Measurements from ENCODE around the gene LRRTM2.
"Not testable (repeated sequence)": the region's sequence is repeated elsewhere in the genome, so short reads cannot be mapped to it uniquely, and the experiment has no call there.

LRRTM2 gene

DNA sequence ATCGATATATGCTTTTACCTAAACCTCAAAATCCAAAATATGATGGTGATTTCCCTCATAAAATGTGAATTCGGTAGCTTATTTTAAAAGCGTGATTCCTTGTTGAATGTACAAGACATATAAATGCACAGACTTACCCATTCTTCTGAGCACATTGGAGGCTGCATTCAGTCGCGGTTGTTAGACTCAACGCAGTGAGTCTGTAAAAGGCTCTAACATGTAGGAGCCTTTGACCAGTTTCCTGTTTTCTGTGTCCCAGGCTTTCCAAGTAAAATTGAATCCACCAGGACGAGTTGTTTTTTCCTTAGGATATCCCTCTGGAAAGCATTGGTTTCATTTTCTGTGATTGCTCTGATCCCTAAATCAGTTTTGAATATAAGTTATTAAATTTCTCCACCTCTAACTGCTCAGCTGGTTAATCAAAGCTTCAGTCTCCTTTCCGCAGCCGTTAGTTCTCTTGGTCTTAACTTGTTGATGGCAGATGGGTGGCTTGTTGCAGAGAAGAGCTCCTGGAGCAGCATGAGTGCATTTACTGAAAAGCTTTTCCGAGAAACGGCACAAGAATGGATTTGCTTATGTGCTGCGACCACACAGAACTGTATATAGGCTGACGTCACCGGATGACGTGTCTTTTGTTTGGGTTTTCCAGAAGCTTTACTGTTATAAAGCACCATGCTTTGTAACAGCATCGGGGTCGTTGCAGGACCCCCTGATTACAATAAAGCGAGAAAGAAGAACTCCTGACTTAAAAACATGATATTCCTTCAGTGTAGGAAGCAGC, at the start of gene LRRTM2:
Gene LRRTM2 (minus strand): TSS at position 565 of the 781 bp plus-strand sequence. CDS start 424 bp downstream, at position 141.
- DNase-seq (ENCODE audit: low spot score) = peak; percentile 91

DNA sequence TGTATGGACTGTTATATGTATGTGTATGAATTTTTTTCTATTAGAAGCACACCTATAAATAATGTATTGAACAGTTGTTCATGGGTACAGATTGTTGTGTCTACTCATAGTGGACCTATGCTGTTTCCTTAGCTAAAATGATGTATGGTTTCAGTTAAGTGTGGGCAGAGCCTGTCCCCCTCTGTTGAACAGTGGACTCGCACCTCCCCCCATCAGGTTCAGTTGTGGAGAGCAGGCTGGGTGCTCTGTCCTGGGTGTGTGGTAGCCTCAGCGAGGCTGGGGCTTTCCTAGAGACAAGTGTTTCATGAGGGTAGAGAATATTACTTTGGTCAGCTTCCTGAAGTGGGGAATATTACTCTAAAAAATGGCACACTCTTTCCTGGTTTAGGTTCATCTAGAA, 47.4 kb upstream of the LRRTM2 start:
- DNase-seq (ENCODE audit: low spot score) = no peak

DNA sequence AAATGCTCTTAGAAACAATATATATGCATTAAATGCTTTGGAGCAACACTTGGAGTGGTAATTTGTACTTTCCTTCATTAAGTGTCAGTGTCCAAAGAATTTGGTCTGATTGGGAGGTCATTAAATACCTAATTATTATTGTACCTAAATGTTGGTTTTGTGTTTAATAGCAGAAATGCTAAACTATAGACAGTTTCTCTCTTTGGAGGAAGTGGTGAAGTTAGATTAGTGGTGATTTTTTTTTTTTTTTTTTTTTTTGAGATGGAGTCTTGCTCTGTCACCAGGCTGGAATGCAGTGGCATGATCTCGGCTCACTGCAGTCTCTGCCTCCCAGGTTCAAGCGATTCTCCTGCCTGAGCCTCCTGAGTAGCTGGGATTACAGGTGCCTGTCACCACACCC, 46.2 kb upstream of the LRRTM2 start:
- DNase-seq (ENCODE audit: low spot score) = not testable (repeated sequence)

GRCh38 chr5:138920181-138920580, 45.0 kb upstream of the LRRTM2 start:
- no peak for DNase-seq (ENCODE audit: low spot score)

- DNase-seq (ENCODE audit: low spot score) = no peak
Measured at GRCh38 chr5:138918686-138919085, 43.6 kb upstream of the LRRTM2 start.

- DNase-seq (ENCODE audit: low spot score) = no peak
Measured at GRCh38 chr5:138914338-138914737, 39.2 kb upstream of the LRRTM2 start.

DNA sequence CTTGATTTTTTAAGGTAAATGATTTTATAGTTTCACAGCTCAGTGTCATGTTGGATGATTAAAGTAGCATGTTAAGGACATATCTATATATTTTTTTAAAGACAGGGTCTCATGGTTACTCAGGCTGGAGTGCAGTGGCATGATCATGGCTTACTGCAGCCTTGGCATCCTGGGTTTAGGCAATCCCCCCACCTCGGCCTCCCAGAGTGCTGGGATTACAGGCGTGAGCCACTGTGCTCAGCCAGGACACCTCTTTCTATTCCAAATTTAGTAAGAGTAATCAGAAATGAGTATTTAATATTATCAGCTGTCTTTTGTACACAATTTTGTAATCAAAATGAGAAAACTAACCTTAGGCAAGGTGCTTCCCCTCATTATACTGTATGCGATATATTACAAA, 38.6 kb upstream of the LRRTM2 start:
- DNase-seq (ENCODE audit: low spot score) = no peak

DNA sequence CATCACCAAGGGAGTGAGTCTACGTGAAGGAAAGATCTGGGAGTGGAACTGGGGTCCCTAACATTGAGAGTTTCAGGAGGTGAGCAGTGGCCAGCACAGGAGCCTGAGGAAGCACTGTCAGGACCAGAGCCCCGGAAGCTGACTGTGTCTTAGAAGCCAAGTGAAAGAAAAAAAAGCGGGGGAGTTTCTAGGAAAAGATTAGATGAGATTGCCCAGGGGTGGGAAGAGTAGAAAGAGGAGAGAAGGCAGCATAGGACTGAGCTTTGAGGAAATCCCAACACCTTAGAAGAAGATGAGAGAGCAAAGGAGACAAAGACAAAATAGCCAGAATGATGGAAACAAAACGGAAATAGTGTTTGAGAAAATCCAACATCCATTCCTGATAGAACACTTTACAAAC, 37.0 kb upstream of the LRRTM2 start:
- no peak for DNase-seq (ENCODE audit: low spot score)

- DNase-seq (ENCODE audit: low spot score) = no peak
Measured at GRCh38 chr5:138911441-138911840, 36.3 kb upstream of the LRRTM2 start.

GRCh38 chr5:138910546-138911185, 35.5 kb upstream of the LRRTM2 start:
- no peak for DNase-seq (ENCODE audit: low spot score)

- no peak for DNase-seq (ENCODE audit: low spot score)
Measured at GRCh38 chr5:138909734-138910133, 34.6 kb upstream of the LRRTM2 start.

DNA sequence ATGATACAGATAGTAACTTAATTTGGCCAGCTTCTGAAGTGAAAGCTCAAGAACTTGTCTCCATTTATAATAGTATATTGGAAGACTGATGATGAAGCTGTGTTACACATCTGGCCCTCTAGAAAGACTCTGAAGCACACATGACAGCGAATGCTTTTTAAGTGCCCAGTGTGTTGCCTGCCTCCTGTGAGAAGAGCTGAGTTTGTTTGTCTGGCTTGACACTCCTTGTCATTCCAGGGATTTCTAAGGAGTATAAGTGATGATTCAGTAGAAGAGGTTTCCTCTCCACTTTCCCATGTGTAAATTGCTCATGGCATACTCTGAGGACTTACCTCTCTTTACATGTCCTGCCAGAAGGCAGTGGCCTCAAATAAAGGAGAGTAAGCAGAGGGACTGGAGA, 30.4 kb upstream of the LRRTM2 start:
- no peak for DNase-seq (ENCODE audit: low spot score)

DNA sequence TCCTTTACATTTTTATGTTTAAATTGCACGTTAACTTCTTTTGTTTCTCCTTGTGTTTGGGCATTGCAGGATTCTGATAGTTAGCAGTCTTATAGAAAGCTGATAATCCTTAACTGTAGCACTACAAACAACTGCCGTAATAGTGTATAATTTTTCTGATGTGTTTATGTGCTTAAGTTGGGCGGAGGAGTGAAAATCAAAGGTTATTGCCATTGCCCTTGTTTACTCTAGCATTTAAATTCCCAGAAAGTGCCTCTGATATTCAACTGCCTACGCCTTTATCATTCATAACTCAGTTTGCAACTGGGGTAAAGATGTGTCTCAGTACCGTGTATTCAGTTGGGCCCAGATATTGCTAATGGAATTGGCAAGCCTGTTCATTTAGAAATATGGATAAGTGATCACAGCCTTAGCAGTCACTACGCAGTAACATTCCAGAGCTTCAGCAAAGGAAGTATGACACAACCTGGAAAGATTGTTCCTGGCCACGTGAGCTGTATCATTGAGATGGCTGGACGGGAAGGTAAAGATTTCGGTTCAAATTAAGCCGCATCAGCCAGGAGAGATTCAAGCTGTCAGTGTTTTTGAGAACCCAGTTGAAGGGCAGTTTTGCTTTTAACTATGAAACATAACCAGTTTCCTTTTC, 28.1 kb upstream of the LRRTM2 start:
- no peak for DNase-seq (ENCODE audit: low spot score)

- DNase-seq (ENCODE audit: low spot score) = peak; percentile 56
Measured at GRCh38 chr5:138901716-138902115, 26.6 kb upstream of the LRRTM2 start.

DNA sequence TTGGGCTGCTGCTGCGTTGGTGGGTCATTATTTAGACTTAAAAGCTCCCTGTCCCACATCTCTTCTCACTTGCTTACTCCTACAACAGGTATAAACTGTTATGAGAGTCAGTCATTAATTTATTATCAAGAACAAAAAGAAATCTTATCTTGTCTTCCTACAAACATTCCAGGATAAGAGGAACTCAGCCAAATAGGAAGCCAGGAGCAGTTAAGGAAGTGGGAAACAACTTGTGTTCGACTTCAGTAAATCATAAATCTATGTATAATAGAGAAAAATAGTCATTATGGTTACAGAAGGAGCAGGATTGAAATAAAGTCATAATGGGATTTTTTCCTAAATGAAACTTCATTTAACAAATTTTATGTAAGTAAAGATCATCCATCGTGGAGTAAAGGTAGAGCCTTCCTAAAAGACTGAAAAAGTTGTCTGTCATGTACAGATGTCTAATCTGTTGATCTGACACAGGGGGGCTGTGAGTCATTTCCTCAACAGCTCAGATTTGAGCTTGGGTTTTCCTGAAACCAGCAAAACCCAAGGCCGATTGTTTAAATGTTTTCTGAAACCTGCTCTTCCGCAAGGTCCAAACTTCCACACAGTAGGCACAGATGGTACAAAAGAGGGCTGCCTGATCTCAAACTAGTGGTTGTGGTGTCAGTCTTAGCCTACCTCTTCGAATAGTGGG, 25.3 kb upstream of the LRRTM2 start:
- no peak for DNase-seq (ENCODE audit: low spot score)

DNA sequence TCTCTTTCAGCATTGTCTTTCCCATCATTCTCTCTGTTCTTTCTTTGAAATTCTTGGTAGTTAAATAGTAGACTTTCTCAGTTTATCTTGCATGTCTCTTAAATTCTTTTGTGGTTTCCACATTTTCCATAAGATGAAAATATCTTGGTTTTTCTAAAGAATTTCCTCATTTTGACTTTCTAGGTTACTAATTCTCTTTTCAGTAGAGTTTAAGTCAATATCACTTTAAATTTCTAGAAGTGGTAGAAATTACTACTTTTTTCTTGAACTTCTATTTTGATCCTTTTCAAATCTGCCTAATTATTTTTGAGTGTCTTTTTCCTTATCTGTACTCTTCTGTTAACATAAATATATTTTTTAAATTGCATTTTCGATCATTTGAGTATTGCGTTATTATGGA, 23.6 kb upstream of the LRRTM2 start:
- no peak for DNase-seq (ENCODE audit: low spot score)

GRCh38 chr5:138898299-138898698, 23.2 kb upstream of the LRRTM2 start:
- no peak for DNase-seq (ENCODE audit: low spot score)

DNA sequence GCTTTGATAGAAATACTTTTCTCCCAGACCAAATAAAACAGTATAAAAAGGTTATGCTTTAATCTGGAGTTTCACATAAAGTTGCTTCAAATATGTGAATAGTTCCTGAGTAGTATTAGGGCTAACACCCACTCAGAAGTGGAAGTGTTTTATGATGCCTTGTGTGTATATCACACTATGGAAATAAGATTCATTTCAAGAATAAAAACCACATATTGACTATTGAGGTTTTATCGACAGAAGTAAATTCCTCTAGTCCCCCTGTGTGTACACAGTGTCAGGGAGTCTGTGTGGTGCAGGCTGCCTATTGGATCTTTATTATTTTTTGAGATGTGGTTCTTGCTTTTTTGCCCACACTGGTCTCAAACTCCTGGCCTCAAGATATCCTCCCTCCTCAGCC, 20.8 kb upstream of the LRRTM2 start:
- DNase-seq (ENCODE audit: low spot score) = no peak

DNA sequence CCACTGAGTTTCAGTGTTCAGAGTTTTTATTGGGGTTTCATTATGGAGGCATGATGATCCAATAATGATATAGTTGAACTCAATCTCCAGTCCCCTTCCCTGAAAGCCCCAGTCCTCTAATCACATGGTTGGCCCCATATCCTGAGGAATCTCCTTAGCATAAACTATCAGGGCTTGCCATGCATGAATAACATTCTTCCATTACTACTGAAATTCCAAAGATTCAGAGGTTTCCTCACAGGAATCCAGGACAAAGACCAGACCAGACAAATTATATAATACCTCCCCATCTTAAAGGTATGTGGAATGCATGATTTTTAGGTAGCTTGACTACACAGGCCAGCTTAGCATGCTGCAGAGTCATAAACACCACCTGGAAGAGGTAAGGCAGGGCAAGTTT, 15.5 kb upstream of the LRRTM2 start:
- no peak for DNase-seq (ENCODE audit: low spot score)

GRCh38 chr5:138889994-138890393, 14.9 kb upstream of the LRRTM2 start:
- DNase-seq (ENCODE audit: low spot score) = no peak

- DNase-seq (ENCODE audit: low spot score) = no peak
Measured at GRCh38 chr5:138884554-138884953, 9.4 kb upstream of the LRRTM2 start.

- no peak for DNase-seq (ENCODE audit: low spot score)
Measured at GRCh38 chr5:138884094-138884493, 9.0 kb upstream of the LRRTM2 start.

GRCh38 chr5:138883211-138883610, 8.1 kb upstream of the LRRTM2 start:
- DNase-seq (ENCODE audit: low spot score) = no peak

Measured in Ammon's horn (tissue), 1 donor.